ENCODE results near the gene AZIN2.
A peak's percentile ranks its signal among the peaks of the same experiment; 100 is the strongest.
"Not testable (repeated sequence)": the region's sequence is repeated elsewhere in the genome, so short reads cannot be mapped to it uniquely, and the experiment has no call there.

Gene AZIN2

DNA sequence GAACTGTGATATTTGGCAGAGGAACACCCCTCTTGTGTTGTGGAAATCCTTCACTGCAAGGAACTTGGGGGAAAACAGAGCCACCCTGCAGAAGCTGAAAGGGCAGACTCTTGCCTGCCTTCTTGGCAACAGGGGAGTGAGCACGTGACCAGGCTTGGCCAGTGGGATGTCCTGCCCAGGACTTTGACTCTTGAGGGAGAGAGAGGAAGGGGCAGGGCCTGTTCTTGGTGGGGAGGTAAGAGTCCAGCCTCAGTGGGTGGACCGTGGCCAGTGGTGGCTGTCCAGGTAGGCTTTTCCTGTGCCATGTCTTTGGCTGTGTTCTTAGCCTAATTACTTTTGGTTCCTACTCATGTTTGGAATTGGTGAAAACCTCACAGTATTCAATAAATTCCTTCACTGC is 35.7 kb upstream of the AZIN2 start:
- Histone ChIP-seq H3K27ac (no peak overlapping the region), H3K4me3 (ENCODE audit: low read depth, low read length) (no peak overlapping the region), H3K36me3 (replicated peaks) (no peaks in the 10 kb centered on the region), H3K27me3 (replicated peaks) (no peaks in the 10 kb centered on the region)
- no peak for DNase-seq
- TF ChIP-seq, protein P1, sequence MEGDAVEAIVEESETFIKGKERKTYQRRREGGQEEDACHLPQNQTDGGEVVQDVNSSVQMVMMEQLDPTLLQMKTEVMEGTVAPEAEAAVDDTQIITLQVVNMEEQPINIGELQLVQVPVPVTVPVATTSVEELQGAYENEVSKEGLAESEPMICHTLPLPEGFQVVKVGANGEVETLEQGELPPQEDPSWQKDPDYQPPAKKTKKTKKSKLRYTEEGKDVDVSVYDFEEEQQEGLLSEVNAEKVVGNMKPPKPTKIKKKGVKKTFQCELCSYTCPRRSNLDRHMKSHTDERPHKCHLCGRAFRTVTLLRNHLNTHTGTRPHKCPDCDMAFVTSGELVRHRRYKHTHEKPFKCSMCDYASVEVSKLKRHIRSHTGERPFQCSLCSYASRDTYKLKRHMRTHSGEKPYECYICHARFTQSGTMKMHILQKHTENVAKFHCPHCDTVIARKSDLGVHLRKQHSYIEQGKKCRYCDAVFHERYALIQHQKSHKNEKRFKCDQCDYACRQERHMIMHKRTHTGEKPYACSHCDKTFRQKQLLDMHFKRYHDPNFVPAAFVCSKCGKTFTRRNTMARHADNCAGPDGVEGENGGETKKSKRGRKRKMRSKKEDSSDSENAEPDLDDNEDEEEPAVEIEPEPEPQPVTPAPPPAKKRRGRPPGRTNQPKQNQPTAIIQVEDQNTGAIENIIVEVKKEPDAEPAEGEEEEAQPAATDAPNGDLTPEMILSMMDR (IDR thresholded peaks at IDR 0.05; ENCODE audit: low read depth, low read length, missing control alignments) = no peak
- in situ Hi-C loops (cut with HindIII; ENCODE audit: low pct_ligation_motif_present, low sequenced_read_pairs) = no loop called here

DNA sequence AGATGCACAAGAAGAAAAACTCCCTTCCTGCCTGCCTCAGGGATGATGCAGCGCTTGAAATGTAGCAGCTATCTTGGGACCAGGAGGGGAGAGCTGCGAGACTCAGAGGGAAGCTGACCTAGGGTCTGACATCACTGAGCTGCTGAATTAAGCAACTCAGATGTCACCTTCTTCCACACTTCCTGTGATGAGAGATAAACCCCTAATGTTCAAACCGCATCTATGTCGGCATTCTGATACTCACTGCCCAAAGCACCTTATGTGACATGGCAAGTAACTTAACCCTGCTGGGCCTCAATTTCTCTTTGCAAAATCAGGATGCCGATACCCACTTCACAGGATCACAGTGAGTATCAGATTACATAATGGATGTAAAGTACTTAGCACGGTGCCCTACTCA is 35.1 kb upstream of the AZIN2 start:
- DNase-seq = no peak
- H3K27ac ChIP-seq = no peak overlapping the region
- in situ Hi-C loops (cut with HindIII; ENCODE audit: low pct_ligation_motif_present, low sequenced_read_pairs) = no loop called here

DNA sequence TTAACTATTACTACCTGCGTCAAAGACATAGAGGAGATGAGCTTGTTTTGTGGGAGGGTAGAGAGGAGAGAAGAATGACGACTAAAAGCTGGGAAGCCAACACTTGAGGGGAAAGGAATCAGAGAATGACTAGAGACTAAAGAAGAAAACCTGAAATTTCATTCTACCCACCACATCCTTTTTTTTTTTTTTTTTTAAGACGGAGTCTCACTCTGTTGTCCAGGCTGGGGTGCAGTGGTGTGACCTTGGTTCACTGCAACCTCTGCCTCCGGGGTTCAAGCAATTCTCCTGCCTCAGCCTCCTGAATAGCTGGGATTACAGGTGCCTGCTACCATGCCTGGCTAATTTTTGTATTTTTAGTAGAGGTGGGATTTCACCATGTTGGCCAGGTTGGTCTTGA is 34.7 kb upstream of the AZIN2 start:
- H3K27me3 ChIP-seq (replicated peaks); in situ Hi-C loops (cut with HindIII; ENCODE audit: low pct_ligation_motif_present, low sequenced_read_pairs); DNase-seq; H3K36me3 ChIP-seq (replicated peaks); H3K4me3 ChIP-seq (ENCODE audit: low read depth, low read length); H3K27ac ChIP-seq: not testable (repeated sequence)

More for the DNA sequence above, 35.1 kb upstream of the AZIN2 start:
- TF ChIP-seq, protein P1 (IDR thresholded peaks at IDR 0.05; ENCODE audit: low read depth, low read length, missing control alignments) = no peak
- H3K4me3 ChIP-seq (ENCODE audit: low read depth, low read length) = no peak overlapping the region
- no peaks in the 10 kb centered on the region for H3K36me3 ChIP-seq (replicated peaks)
- H3K27me3 ChIP-seq (replicated peaks) = no peaks in the 10 kb centered on the region

DNA sequence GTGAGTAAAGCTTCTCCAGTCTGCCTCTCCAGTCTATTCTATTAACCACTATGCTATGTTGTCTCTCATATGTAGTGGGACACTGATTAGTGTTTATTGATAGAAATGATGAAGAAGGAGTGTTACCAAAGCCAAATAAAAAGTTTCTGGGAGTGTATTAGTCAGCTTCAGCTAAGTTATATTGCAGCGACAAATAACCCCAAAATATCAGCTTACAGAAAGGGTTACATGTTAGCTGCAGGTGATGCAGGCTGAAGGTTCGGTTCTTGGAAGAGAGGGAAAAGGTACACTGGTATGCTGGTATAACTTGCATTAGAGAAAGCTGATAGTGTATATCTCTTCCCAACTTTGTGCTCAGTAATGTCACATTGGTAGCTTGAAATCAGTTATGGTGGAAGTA is 33.7 kb upstream of the AZIN2 start:
- no peak overlapping the region for H3K27ac ChIP-seq
- H3K27me3 ChIP-seq (replicated peaks) = no peaks in the 10 kb centered on the region
- H3K36me3 ChIP-seq (replicated peaks) = no peaks in the 10 kb centered on the region
- H3K4me3 ChIP-seq (ENCODE audit: low read depth, low read length) = no peak overlapping the region
- no peak for DNase-seq
- in situ Hi-C loops (cut with HindIII; ENCODE audit: low pct_ligation_motif_present, low sequenced_read_pairs) = no loop called here
- TF ChIP-seq, protein P1 (IDR thresholded peaks at IDR 0.05; ENCODE audit: low read depth, low read length, missing control alignments) = no peak

DNA sequence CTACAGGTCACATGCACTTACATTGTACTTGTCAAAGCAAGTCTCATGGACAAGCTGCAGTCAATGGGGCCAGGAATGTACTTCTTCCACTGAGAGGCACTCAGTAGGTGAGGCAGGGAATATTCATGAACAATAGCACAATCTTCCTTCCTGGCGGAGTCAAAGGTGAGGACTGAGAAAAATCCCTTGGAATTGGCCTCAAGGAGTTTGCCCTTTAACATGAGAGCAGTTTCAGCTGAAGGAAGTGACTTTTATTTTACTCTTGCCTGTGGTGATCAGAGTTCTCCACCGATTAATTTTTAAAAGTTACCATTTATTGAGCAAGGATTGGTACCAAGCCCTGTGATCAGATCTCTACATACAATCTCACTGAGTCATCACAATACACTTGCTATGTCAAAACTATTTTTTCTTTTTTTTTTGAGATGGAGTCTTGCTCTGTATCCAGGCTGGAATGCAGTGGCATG is 33.1 kb upstream of the AZIN2 start:
- peak overlapping the region; percentile 5 for H3K27ac ChIP-seq
- in situ Hi-C loops (cut with HindIII; ENCODE audit: low pct_ligation_motif_present, low sequenced_read_pairs) = no loop called here
- H3K4me3 ChIP-seq (ENCODE audit: low read depth, low read length) = no peak overlapping the region
- no peak for DNase-seq
- TF ChIP-seq, protein P1 (IDR thresholded peaks at IDR 0.05; ENCODE audit: low read depth, low read length, missing control alignments) = no peak
- H3K36me3 ChIP-seq (replicated peaks) = no peaks in the 10 kb centered on the region
- no peaks in the 10 kb centered on the region for H3K27me3 ChIP-seq (replicated peaks)

DNA sequence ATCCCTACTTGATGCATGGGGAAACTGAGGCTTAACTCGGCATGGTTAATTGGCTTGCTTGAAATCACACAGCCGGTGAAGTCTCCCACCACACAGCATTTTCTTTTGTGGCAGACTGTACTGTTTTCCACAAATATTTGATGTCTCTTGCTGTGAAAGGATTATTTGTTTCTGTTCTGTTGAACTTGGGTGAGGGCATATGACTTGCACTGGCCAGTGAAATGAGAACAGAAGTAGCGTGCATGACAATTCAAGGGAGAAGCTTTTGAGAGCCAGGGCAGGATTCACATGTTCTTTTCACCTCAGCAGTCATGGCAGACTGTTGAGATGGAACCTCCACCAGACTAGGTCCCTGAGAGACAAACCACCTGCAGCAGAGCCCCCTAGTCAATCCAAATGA is 32.5 kb upstream of the AZIN2 start:
- no peak overlapping the region for H3K4me3 ChIP-seq (ENCODE audit: low read depth, low read length)
- in situ Hi-C loops (cut with HindIII; ENCODE audit: low pct_ligation_motif_present, low sequenced_read_pairs) = no loop called here
- DNase-seq = no peak
- H3K27me3 ChIP-seq (replicated peaks) = no peaks in the 10 kb centered on the region
- H3K27ac ChIP-seq = no peak overlapping the region
- TF ChIP-seq, protein P1 (IDR thresholded peaks at IDR 0.05; ENCODE audit: low read depth, low read length, missing control alignments) = no peak
- H3K36me3 ChIP-seq (replicated peaks) = no peaks in the 10 kb centered on the region
